ENCODE measurements around the gene FOXG1.

DNA sequence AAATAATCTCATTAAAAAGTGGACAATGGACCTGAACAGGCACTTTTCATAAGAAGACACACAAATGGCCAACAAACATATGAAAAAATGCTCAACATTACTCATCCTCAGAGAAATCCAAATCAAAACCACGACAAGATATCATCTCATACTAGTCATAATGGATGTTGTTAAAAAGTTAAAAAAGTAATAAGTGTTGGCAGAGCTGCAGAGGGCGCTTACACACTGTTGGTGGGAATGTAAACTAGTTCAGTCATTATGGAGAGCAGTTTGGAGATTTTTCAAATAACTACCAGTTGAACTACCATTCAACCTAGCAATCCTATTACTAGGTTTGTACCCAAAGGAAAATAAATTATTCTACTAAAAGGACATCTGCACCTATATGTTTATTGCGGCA, 47.2 kb downstream of the FOXG1 start:
- TF ChIP-seq POLR2AphosphoS5 (IDR thresholded peaks at IDR 0.05; ENCODE audit: borderline replicate concordance, low read depth, low read length) (no peak), EZH2 (IDR thresholded peaks at IDR 0.05) (no peak), FOXP2 (optimal IDR thresholded peaks at IDR 0.05; ENCODE audit: control extremely low read depth, extremely low read length, insufficient read depth) (no peak)
